ENCODE measurements around the gene ESRP2. TPM values are rescaled to one million over a fixed set of nuclear protein-coding genes. Genes with fewer than 3 reads are reported as not detected.

ESRP2 gene
- total and polyA plus RNA-seq, 2 donors (not counting 3 experiments of a cell fraction or from before 2014, with no cell fraction given) = 0.57 to 0.66 TPM

- Histone ChIP-seq H3K79me2 (ENCODE audit: control insufficient read depth, insufficient read depth, low read length) (no peaks in the 10 kb centered on the region), H3K9ac (replicated peaks; ENCODE audit: extremely low read depth, insufficient read depth, low read length) (peak overlapping the region; percentile 89), H3K27me3 (ENCODE audit: control insufficient read depth in 2 of 2, insufficient read depth in 2 of 2, low read length in 2 of 2) (no peaks in the 10 kb centered on the region), H3K27ac (ENCODE audit: insufficient read depth, low read depth, low read length) (peak overlapping the region; percentile 93), H3K4me3 (replicated peaks in 1 of 3; ENCODE audit: insufficient read depth in 1 of 3, low read depth in 1 of 3, low read length in 3 of 3) (peak overlapping the region in 2 of 3 experiments; percentile 42 to 43), H3K4me1 (ENCODE audit: control insufficient read depth, extremely low read depth, insufficient read depth, low read length) (peaks cover 13% of the 10 kb centered on the region), H3K9me3 (replicated peaks; ENCODE audit: control insufficient read depth, insufficient read depth, low read length) (no peaks in the 10 kb centered on the region), H3K4me2 (ENCODE audit: insufficient read depth, low read length) (peak overlapping the region; percentile 66), H4K20me1 (replicated peaks; ENCODE audit: control insufficient read depth, extremely low read depth, insufficient read depth, low read length) (no peaks in the 10 kb centered on the region), H2AFZ (ENCODE audit: low read depth, low read length) (peak overlapping the region; percentile 63), H3K36me3 (ENCODE audit: control insufficient read depth in 2 of 2, extremely low read depth in 1 of 2, insufficient read depth in 2 of 2, low read length in 2 of 2) (no peaks in the 10 kb centered on the region), H3K9me1 (replicated peaks; ENCODE audit: control insufficient read depth, extremely low read depth, insufficient read depth, low read length) (no peaks in the 10 kb centered on the region)
- ChIA-PET POLR2A (interaction anchor here (1.2 to 1.3 kb wide), 2 partner anchors 94 to 153 kb away, joined by 4 to 7 read pairs; partner anchors contain the start of gene NFATC3), CTCF (interaction anchor here (1.4 to 3.4 kb wide), 4 partner anchors 24 to 94 kb away, joined by 3 to 30 read pairs (median 16); partner anchors contain the start of gene SLC7A6)
- dilution Hi-C loops (cut with MboI; ENCODE audit: extremely low pct_ligation_motif_present, low sequenced_read_pairs) (no loop called here), intact Hi-C loops (cut with micrococcal nuclease) (no loop called here)
- TF ChIP-seq POLR2AphosphoS5 (IDR thresholded peaks at IDR 0.05; ENCODE audit: insufficient read depth, low read depth, low read length) (no peak), GATA2 (IDR thresholded peaks at IDR 0.05; ENCODE audit: insufficient read depth, insufficient read length, low read depth, low read length) (no peak), POLR2A (IDR thresholded peaks at IDR 0.05; ENCODE audit: low read depth, low read length) (no peak), EZH2 (IDR thresholded peaks at IDR 0.05; ENCODE audit: borderline replicate concordance, low read depth, low read length, severe bottlenecking) (no peak), FOS (IDR thresholded peaks at IDR 0.05; ENCODE audit: borderline replicate concordance, insufficient read depth, low read length) (no peak), JUN (IDR thresholded peaks at IDR 0.05; ENCODE audit: borderline replicate concordance, insufficient read depth, insufficient read length, low read depth) (no peak), MYC (IDR thresholded peaks at IDR 0.05; ENCODE audit: low read depth, low read length) (no peak)
- TF ChIP-seq, protein P1, sequence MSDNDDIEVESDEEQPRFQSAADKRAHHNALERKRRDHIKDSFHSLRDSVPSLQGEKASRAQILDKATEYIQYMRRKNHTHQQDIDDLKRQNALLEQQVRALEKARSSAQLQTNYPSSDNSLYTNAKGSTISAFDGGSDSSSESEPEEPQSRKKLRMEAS (IDR thresholded peaks at IDR 0.05; ENCODE audit: insufficient read depth, insufficient read length) = no peak
- TF ChIP-seq, protein P2, sequence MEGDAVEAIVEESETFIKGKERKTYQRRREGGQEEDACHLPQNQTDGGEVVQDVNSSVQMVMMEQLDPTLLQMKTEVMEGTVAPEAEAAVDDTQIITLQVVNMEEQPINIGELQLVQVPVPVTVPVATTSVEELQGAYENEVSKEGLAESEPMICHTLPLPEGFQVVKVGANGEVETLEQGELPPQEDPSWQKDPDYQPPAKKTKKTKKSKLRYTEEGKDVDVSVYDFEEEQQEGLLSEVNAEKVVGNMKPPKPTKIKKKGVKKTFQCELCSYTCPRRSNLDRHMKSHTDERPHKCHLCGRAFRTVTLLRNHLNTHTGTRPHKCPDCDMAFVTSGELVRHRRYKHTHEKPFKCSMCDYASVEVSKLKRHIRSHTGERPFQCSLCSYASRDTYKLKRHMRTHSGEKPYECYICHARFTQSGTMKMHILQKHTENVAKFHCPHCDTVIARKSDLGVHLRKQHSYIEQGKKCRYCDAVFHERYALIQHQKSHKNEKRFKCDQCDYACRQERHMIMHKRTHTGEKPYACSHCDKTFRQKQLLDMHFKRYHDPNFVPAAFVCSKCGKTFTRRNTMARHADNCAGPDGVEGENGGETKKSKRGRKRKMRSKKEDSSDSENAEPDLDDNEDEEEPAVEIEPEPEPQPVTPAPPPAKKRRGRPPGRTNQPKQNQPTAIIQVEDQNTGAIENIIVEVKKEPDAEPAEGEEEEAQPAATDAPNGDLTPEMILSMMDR (IDR thresholded peaks at IDR 0.05; ENCODE audit: extremely low read depth in 1 of 2, insufficient read depth in 1 of 2, low read depth in 1 of 2, low read length in 2 of 2) = no peak
- DNase-seq (ENCODE audit: low read depth, low spot score) (no peak), FAIRE-seq (no peak)
- BruUV-seq (replicated peaks) = no TSS peak
Measured at GRCh38 chr16:68238029-68238345, 2.1 kb upstream of the ESRP2 start.
